Dedifferentiated amniotic fluid mesenchymal stem cell (primary cell): ENCODE results near the gene MRPL23.
"Not testable (repeated sequence)": the region's sequence is repeated elsewhere in the genome, so short reads cannot be mapped to it uniquely, and the experiment has no call there.

Experiments
- DNase-seq: peaks from one replicate; pipeline ENCODE4 v3.0.0-alpha.2; 2016; ENCODE audit errors: extremely low spot score

MRPL23 gene

DNA sequence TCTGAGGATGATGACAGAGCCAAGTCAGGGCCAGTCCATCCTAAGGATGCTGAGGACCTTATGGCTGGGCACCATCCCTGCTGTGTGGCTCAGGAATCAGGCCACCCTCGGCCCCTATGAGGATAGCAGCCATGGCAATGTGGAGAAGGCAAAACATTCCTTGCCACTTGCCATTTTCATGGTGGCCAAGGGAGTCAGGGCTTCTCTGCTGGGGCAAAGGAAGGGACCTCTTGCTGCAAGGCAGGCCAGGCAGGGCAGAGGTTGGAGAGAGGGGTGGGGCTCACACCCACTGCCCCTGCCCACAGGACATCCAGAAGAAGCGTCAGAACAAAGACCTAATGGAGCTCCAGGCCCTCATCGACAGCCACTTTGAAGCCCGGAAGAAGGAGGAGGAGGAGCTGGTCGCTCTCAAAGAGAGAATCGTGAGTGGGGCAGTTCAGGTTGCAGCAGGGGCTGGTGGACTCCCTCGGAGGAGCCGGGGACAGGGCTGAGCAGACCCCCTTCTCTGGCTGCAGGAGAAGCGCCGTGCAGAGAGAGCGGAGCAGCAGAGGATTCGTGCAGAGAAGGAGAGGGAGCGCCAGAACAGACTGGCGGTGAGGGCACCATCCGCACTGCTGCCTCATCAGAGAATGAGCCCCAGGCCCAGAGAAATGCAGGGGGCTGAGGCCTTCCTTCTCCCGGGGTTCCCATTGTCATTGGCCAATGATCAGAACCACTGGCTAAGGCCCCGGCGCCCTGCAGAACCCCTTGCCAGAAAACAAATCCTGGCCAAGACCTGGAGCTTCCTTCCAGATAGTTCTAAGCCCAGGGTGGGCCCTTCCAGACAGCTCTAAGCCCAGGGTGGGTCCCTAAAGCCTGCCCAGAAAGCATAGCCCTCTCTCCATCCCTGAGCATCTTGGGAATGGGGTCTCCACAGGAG is 13.5 kb upstream of the MRPL23 start:
- DNase-seq: no peak

GRCh38 chr11:1934335-1935155 is 12.6 kb upstream of the MRPL23 start:
- DNase-seq: no peak

GRCh38 chr11:1935156-1936071 is 11.7 kb upstream of the MRPL23 start:
- no peak for DNase-seq

DNA sequence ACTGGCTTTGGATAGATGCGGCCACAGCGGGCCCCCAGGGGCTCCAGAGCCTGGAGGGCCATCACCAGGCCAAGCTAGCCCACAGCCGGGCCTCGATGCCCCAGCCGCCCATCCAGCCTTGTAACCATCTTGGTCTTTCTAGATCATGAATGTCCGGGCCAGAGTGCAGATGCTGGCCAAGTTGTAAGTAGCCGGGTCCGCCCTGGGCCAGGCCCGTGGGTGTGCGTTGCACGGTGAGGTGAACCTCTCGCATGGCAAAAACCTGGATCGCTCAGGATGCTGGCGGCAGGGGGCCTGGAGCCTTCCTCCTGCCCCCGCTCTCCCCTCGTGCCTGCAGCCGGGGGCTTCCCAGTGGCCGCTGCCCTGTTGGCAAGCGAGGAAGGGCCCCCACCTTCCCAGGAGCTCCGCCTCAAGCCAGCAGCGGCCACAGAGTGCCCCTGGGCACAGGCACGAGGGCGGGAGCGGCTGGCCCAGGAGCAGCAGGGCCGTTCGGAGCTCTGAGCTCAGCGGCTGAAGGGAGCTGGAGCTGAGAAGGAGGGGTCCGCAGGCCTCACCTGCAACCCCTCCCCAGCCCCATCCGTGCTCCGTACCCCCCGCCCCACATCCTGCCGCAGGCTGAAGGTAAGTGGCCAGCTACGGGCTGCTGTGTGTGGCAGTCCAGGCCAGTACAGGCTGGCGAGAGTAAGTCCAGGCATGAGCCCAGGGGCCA is 10.9 kb upstream of the MRPL23 start:
- DNase-seq: no peak

- DNase-seq: no peak
Observed at GRCh38 chr11:1936781-1937615, 10.1 kb upstream of the MRPL23 start.

DNA sequence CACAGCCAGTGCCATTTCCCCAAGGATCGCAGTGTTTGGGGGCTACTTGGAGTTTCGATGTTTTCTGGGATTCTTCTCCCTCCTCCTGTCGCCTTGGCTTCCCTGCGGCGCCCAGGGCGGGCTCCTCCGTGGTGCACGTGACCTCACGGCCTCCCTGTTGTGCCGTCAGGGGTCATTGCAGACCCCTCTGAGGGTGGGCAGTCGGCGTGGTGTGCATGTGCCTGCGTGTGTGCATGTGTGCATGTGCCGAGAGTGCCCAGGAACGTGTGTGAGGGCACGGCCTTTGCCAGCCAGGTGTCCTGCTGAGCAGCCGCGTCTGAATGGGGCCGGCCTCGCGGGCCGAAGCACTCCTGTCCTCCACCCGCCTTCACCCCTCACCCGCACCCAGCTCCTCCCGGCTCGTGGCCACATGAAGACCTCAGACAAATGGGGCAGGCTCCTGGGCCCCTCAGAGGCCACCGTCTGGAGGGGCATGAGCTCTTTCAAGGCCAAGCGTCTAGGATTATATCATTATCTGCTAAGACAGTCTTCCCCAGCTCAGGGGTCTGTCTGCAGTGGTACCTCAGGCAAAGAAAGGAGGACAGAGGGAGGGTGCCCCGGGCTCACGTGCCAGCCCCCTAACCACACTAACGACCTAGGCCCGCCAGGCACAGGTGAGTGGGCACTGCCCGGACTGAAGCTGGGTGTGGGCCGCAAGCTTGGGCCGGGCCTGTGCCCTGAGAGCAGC is 9.4 kb upstream of the MRPL23 start:
- no peak for DNase-seq

DNA sequence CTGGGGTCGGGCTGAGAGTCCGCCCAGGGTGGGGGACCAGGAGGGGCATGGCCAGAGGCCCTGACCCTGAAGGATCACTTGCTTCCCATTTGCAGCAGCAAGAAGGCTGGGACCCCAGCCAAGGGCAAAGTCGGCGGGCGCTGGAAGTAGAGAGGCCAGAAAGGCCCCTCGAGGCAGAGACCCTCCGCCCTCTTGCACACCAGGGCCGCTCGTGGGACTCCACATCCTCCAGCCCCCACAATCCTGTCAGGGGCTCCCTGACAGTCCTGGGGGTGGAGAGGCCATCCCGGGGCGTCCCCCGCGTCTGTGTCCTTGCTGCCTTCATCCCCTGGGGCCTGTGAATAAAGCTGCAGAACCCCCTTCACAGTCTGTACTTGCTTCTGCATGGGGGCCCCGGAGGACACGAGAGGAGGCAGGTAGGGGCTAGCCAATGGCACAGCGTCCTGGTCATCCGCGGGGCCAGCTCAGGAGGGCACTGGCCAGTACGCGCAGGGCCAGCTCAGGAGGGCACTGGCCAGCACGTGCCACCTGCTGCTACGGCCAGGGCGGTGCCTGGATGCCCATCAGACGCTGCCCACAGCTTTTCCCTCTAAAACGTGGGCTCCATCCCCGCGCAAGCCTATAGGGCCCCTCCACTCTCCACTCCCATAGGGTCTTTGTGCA is 8.7 kb upstream of the MRPL23 start:
- DNase-seq: no peak

GRCh38 chr11:1939006-1939625 is 8.0 kb upstream of the MRPL23 start:
- no peak for DNase-seq

- DNase-seq: not testable (repeated sequence)
Observed at GRCh38 chr11:1939788-1940187, 7.3 kb upstream of the MRPL23 start.

DNA sequence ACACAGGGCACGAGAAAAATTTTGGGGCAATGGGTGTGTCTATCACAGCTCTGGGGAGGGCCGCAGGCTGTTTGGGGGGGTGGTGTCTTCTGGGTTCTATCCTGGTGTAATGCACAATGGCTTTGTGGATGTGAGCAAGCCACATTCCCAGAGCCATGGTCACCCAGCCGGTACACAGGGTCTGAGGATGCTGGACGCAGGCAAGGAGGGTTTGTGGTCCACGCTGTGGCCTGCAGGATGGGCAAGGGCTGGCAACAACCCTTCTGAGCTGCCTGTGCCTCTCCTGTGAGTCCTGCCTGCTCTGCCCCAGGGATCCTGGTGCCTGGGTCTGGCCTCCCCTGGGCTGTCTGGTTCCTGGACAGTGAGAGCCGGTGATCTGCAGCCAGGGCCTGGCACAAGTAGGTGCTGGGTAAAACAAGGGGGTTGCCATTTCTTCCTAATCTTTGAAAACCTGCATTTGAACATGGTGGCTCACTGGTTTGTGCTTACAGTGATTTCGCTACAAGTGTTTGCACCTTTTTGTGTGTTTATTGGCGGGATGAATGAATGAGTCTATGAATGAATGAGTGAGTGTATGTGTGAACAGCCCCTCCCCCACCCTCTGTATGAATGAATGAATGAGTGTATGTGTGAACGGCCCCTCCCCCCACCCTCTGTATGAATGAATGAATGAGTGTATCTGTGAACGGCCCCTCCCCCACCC is 4.4 kb upstream of the MRPL23 start:
- DNase-seq: no peak

DNA sequence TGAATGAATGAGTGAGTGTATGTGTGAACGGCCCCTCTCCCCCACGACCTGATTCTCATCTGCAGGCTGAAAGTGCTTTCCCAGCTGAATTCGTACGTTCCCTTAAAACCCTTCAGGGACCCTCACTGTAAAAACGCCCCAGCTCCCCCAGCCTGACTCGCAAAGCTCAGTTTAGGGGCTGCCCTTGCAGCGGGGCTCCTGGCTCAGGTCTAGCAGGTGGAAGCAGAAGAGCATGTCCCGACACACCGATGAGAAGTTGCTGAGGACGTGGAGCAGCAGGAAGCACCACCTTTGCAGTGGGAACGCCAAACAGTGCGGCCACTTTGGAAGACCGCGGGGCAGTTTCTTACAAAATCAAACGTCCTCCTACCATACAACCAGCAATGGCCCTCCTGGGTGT is 3.6 kb upstream of the MRPL23 start:
- DNase-seq: no peak

DNA sequence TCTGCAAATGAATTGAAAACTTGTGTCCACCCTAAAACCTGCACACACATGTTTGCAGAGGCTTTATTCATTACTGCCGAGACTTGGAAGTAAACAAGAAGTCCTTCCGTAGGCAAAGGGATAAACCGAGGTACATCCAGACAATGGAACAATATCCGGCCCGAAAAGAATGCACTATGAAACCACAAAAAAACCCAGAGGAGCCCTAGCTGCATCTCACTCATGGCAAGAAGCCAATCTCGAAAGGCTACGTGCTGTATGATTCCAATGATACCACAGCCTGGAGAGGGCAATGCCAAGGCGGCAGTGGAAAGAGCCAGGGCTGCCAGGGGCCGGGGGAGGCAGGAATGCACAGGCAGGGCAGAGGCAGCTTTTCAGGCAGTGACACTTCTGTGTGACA is 3.2 kb upstream of the MRPL23 start:
- peak; percentile 40 for DNase-seq

DNA sequence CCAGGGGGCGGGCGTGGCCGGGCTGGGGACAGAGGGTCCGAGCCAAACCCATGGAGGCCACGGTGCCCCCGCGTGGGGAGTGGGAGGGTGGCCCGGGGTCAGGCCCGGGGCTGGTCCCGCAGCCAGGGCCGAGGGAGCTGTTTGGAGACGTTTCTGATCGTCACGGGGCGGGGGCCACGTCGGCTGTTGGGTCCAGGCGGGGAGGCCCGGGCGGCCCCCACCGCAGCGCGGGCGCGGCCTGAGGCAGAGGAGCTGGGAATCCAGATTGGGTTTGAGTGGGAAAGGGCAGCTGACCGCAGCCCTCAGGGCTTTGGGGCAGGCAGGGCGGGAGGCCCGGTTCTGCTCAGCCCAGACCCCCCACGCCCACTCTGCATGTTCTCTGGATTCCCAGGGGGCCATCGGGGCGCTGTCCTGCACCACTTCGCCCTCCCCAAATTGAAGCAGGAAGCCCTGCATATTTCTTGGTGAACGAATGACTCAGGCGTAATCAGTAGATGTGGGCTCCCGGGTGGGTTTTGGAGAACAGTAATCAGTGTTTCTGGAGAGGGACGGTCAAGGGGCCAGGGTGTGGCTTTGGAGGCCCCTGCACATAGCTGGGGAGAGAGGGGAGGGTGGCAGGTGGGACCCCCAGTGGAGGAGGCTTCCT is 583 bp downstream of the MRPL23 start:
- no peak for DNase-seq

DNA sequence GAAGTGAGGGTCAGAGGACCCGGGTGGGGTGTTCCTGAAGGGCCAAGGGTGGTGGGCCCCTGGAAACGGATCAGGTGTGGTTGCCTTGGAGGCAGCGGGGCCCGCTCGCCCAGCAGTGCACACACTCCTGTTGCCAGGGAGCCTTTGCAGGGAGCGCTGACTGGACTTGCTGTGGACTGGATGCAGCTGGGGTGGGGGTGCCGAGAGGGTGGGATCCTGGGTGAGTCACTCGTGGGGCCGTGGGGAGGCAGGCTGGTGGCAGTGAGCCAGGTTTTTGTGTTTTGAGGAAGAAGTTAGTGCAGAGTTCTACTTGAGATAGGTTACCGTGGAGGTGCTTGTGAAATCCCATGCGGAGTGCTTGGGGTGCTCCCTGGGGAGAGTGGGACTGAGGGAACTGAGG is 1.3 kb downstream of the MRPL23 start:
- no peak for DNase-seq

DNA sequence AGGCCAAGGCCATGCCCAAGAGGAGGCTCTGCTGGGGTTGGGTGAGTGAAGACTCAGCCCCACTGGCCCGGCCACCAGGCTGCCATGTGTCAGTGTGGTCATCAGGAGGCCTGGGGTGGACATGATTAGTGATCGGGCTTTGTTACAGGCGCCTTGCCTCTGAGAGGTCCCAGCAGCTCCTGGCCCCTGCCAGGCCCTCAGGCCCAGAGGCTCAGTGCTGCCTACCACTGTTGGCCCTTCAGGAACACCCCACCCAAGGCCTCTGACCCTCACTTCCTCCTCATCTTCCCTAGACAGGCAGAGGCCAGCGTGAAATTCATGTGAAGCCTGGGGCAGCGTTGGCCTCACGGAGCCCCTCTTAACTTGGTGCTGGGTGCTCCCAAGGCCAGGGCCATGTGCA is 2.2 kb downstream of the MRPL23 start:
- DNase-seq: no peak

DNA sequence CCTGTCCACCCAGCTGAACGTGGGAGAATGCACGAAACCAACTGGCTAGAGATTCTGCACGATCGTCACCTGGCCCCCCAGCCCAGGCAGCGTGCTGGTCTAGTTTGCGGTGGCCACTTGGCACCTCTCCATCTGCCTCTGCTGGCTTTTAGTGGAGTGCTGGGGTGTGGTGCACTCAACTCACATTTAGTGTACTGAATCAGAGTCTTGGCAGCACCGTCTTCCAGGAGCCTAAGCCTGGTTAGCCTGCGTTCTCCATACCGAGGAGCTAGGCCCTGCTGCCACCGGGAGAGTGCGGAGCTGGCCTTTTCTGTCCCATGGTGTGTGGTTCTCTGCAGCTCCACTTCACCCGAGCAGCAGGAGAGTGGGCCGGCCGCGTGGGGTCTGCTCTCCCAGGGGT is 2.8 kb downstream of the MRPL23 start:
- no peak for DNase-seq

GRCh38 chr11:1952806-1953482 is 5.8 kb downstream of the MRPL23 start:
- DNase-seq: no peak
